G401.6 (cell line): ENCODE measurements around the gene OR10A5.
"Not testable (repeated sequence)": the region's sequence is repeated elsewhere in the genome, so short reads cannot be mapped to it uniquely, and the experiment has no call there.

ENCODE experiments used
- FAIRE-seq: peaks from 2 replicates; lab custom pipeline; 2012; peaks lifted over from hg19 to GRCh38; lab: Jason Lieb, UNC

OR10A5 gene

GRCh38 chr11:6876325-6876724 is 30.8 kb downstream of the OR10A5 start, which contains the start of gene OR10A4:
Gene OR10A4 (plus strand): TSS chr11:6876625. CDS start chr11:6876648, 23 bp downstream.
- FAIRE-seq = no peak

- no peak for FAIRE-seq
Observed at GRCh38 chr11:6876914-6877313, 31.4 kb downstream of the OR10A5 start.

- FAIRE-seq = no peak
Observed at GRCh38 chr11:6882751-6883150, 37.3 kb downstream of the OR10A5 start.

GRCh38 chr11:6887711-6888110 is 42.2 kb downstream of the OR10A5 start:
- not testable (repeated sequence) for FAIRE-seq

GRCh38 chr11:6888830-6889229 is 43.3 kb downstream of the OR10A5 start:
- no peak for FAIRE-seq

- FAIRE-seq = no peak
Observed at GRCh38 chr11:6889835-6890234, 44.4 kb downstream of the OR10A5 start.

- FAIRE-seq = no peak
Observed at GRCh38 chr11:6892400-6892799, 46.9 kb downstream of the OR10A5 start, which contains the start of gene OR2D2. Gene OR2D2 (minus strand): TSS chr11:6892500. CDS start chr11:6892500, 0 bp downstream.

GRCh38 chr11:6894097-6894496 is 48.6 kb downstream of the OR10A5 start:
- FAIRE-seq = no peak

GRCh38 chr11:6895010-6895409 is 49.5 kb downstream of the OR10A5 start:
- FAIRE-seq = no peak
